WERI-Rb-1 (cell line): Measurements from ENCODE around the gene ADARB2.

Source experiments
- DNase-seq: peaks from one replicate; pipeline ENCODE4 v3.0.0-alpha.2; 2020
- H3K27ac ChIP-seq: fragments of 250-450 bp; sonication (Bioruptor Pico); 2 replicates; pipeline ENCODE4 v1.5.1; 2020; ENCODE audit warnings: mild to moderate bottlenecking, moderate library complexity
- H3K27me3 ChIP-seq: fragments of 250-450 bp; sonication (Bioruptor Pico); 2 replicates; pipeline ENCODE4 v1.5.1; 2021; ENCODE audit warnings: mild to moderate bottlenecking, low read depth, moderate library complexity; ENCODE audit not compliant: insufficient read depth, severe bottlenecking
- H3K36me3 ChIP-seq: fragments of 250-450 bp; sonication (Bioruptor Pico); 2 replicates; pipeline ENCODE4 v1.5.1; 2020; ENCODE audit warnings: mild to moderate bottlenecking, moderate library complexity
- H3K4me3 ChIP-seq: 2 replicates; pipeline ENCODE4 v1.5.1; 2011; ENCODE audit warnings: low read depth, mild to moderate bottlenecking, control low read depth, low read length
- H3K9me3 ChIP-seq: fragments of 250-450 bp; sonication (Bioruptor Pico); 2 replicates; pipeline ENCODE4 v1.5.1; 2021; ENCODE audit warnings: mild to moderate bottlenecking, moderate library complexity; ENCODE audit not compliant: severe bottlenecking
- CTCF ChIP-seq: IDR thresholded peaks from 2 replicates; pipeline ENCODE4 v1.5.1; 2011; ENCODE audit warnings: low read depth, mild to moderate bottlenecking, control low read depth, inconsistent platforms, low read length

The ADARB2 gene

GRCh38 chr10:1684991-1685390, 52.3 kb downstream of the ADARB2 start:
- Histone ChIP-seq H3K27me3 (peaks cover 8% of the 10 kb centered on the region), H3K4me3 (no peak overlapping the region), H3K9me3 (no peaks in the 10 kb centered on the region), H3K36me3 (no peaks in the 10 kb centered on the region), H3K27ac (no peak overlapping the region)
- no peak for DNase-seq
- TF ChIP-seq CTCF, result no peak

- TF ChIP-seq CTCF, result no peak
- H3K9me3 ChIP-seq, result no peaks in the 10 kb centered on the region
Observed at GRCh38 chr10:1683649-1684048, 53.7 kb downstream of the ADARB2 start.

GRCh38 chr10:1679821-1680650, 57.3 kb downstream of the ADARB2 start:
- DNase-seq, result no peak
- no peaks in the 10 kb centered on the region for H3K9me3 ChIP-seq

More at GRCh38 chr10:1683649-1684048, 53.7 kb downstream of the ADARB2 start:
- Histone ChIP-seq H3K27me3 (peaks cover 3% of the 10 kb centered on the region), H3K4me3 (no peak overlapping the region), H3K36me3 (no peaks in the 10 kb centered on the region), H3K27ac (no peak overlapping the region)
- DNase-seq, result no peak

GRCh38 chr10:1678084-1678483, 59.2 kb downstream of the ADARB2 start:
- no peak for TF ChIP-seq CTCF
- H3K27me3 ChIP-seq, result peaks cover 3% of the 10 kb centered on the region
- DNase-seq, result no peak
- no peaks in the 10 kb centered on the region for H3K9me3 ChIP-seq
- H3K4me3 ChIP-seq, result no peak overlapping the region
- no peaks in the 10 kb centered on the region for H3K36me3 ChIP-seq
- no peak overlapping the region for H3K27ac ChIP-seq

More at GRCh38 chr10:1679821-1680650, 57.3 kb downstream of the ADARB2 start:
- Histone ChIP-seq H3K27ac (no peak overlapping the region), H3K27me3 (peaks cover 3% of the 10 kb centered on the region), H3K36me3 (no peaks in the 10 kb centered on the region), H3K4me3 (no peak overlapping the region)
- TF ChIP-seq CTCF, result no peak

- no peak for DNase-seq
- H3K27me3 ChIP-seq, result peaks cover 3% of the 10 kb centered on the region
- TF ChIP-seq CTCF, result no peak
- no peak overlapping the region for H3K4me3 ChIP-seq
- H3K27ac ChIP-seq, result no peak overlapping the region
- no peaks in the 10 kb centered on the region for H3K9me3 ChIP-seq
- no peaks in the 10 kb centered on the region for H3K36me3 ChIP-seq
Observed at GRCh38 chr10:1677307-1677939, 59.9 kb downstream of the ADARB2 start.
